SK-N-SH (cell line): ENCODE measurements around the gene JMJD6. TPM values are rescaled to one million over a fixed set of nuclear protein-coding genes. Genes with fewer than 3 reads are reported as not detected.

Source experiments
- CTCF ChIA-PET: fragments of 300-600, 350-600 bp; formaldehyde crosslinking; extraction: SDS; loops from one replicate; lab custom pipeline; 2021; lab: Yijun Ruan, JAX
- POLR2A ChIA-PET: fragments of 350-600 bp; sonication (Branson Sonifier 250); formaldehyde crosslinking; extraction: SDS; loops from one replicate; lab custom pipeline; 2020; ENCODE audit warnings: antibody characterized with exemption, inconsistent platforms; lab: Yijun Ruan, JAX
- DNase-seq: peaks from one replicate; pipeline ENCODE4 v3.0.0; 2012
- H2AFZ ChIP-seq: fragments of 200-600 bp; sonication (generic); 2 replicates; pipeline ENCODE4 v1.8.1; 2016; ENCODE audit warnings: antibody characterized with exemption, mild to moderate bottlenecking, low read depth
- H3F3A ChIP-seq: fragments of 200-600 bp; sonication (generic); replicated peaks from 2 replicates; pipeline ENCODE3; 2016; ENCODE audit warnings: antibody characterized with exemption, mild to moderate bottlenecking; ENCODE audit not compliant: insufficient read depth
- H3K27ac ChIP-seq, 2 experiments: fragments of 200-500 bp in 1 of 2; fragments of 200-600 bp in 1 of 2; sonication (Bioruptor generic) in 1 of 2; sonication (generic), shearing (Covaris generic) in 1 of 2; 2 replicates each; pipeline versions ENCODE4 v1.5.1 to v1.6.1; 2014 to 2016; ENCODE audit warnings: low read depth in 2 of 2, inconsistent platforms in 1 of 2, low read length in 1 of 2, mild to moderate bottlenecking in 1 of 2, mixed read lengths in 1 of 2
- H3K27me3 ChIP-seq: fragments of 200-600 bp; sonication (generic), shearing (Covaris generic); 2 replicates; pipeline ENCODE4 v1.6.1; 2016; ENCODE audit warnings: mixed run types; ENCODE audit not compliant: insufficient read depth
- H3K36me3 ChIP-seq, 2 experiments: fragments of 200-500 bp in 1 of 2; fragments of 200-600 bp in 1 of 2; sonication (Bioruptor generic) in 1 of 2; sonication (generic) in 1 of 2; replicated peaks in 1 of 2; 2 replicates each; pipeline versions ENCODE3 to v1.5.1; 2014 to 2016; ENCODE audit warnings: low read length in 1 of 2, mild to moderate bottlenecking in 1 of 2; ENCODE audit not compliant: insufficient read depth in 2 of 2, control insufficient read depth in 1 of 2
- H3K4me1 ChIP-seq, 2 experiments: fragments of 200-500 bp in 1 of 2; fragments of 200-600 bp in 1 of 2; sonication (Bioruptor generic) in 1 of 2; sonication (generic), shearing (Covaris generic) in 1 of 2; 2 replicates each; pipeline versions ENCODE4 v1.5.1 to v1.6.1; 2014 to 2016; ENCODE audit warnings: low read depth in 1 of 2, low read length in 1 of 2, mixed run types in 1 of 2; ENCODE audit not compliant: insufficient read depth in 2 of 2, control insufficient read depth in 1 of 2
- H3K4me2 ChIP-seq: fragments of 200-600 bp; sonication (generic), shearing (Covaris generic); 2 replicates; pipeline ENCODE4 v1.6.1; 2017; ENCODE audit warnings: mixed run types
- H3K4me3 ChIP-seq, 2 experiments: fragments of 200-500 bp in 1 of 2; fragments of 200-600 bp in 1 of 2; sonication (Bioruptor generic) in 1 of 2; sonication (generic), shearing (Covaris generic) in 1 of 2; 2 replicates each; pipeline versions ENCODE4 v1.5.1 to v1.8.1; 2014 to 2016; ENCODE audit warnings: low read depth in 2 of 2, inconsistent platforms in 1 of 2, low read length in 1 of 2, mild to moderate bottlenecking in 1 of 2, mixed read lengths in 1 of 2, moderate library complexity in 1 of 2
- H3K79me2 ChIP-seq: fragments of 200-600 bp; sonication (generic); 2 replicates; pipeline ENCODE4 v1.8.1; 2017; ENCODE audit warnings: mild to moderate bottlenecking; ENCODE audit not compliant: insufficient read depth
- H3K9ac ChIP-seq: fragments of 200-600 bp; sonication (generic); 2 replicates; pipeline ENCODE4 v1.6.1; 2017; ENCODE audit warnings: mixed run types
- H3K9me2 ChIP-seq: fragments of 200-600 bp; sonication (generic); 2 replicates; pipeline ENCODE4 v1.6.1; 2017; ENCODE audit warnings: mixed run types
- H3K9me3 ChIP-seq: fragments of 200-600 bp; sonication (generic); 2 replicates; pipeline ENCODE4 v1.6.1; 2017; ENCODE audit warnings: mixed run types, mild to moderate bottlenecking, moderate library complexity
- H4K20me1 ChIP-seq: fragments of 200-600 bp; sonication (generic); 2 replicates; pipeline ENCODE4 v1.6.1; 2017; ENCODE audit warnings: mild to moderate bottlenecking, mixed run types; ENCODE audit not compliant: insufficient read depth
- CHD2 ChIP-seq: fragments of 150-350 bp; IDR thresholded peaks from 2 replicates; pipeline ENCODE4 v1.6.1; 2018; ENCODE audit warnings: low read length; ENCODE audit not compliant: partially characterized antibody
- CTCF ChIP-seq: fragments of 200-600 bp; sonication (generic); IDR thresholded peaks from 2 replicates; pipeline ENCODE4 v1.6.1; 2017; ENCODE audit warnings: antibody characterized with exemption, mild to moderate bottlenecking, moderate library complexity
- EP300 ChIP-seq, 2 experiments: IDR thresholded peaks; 2 replicates each; pipeline versions ENCODE4 v1.4.0 to v1.6.1; 2012; ENCODE audit warnings: borderline replicate concordance in 1 of 2, low read depth in 1 of 2, low read length in 1 of 2
- FOXJ3 ChIP-seq: sonication (generic); formaldehyde crosslinking; IDR thresholded peaks from 2 replicates; pipeline ENCODE4 v1.5.1; 2020; ENCODE audit warnings: mild to moderate bottlenecking, missing genetic modification reagents
- GABPA ChIP-seq: IDR thresholded peaks from 2 replicates; pipeline ENCODE4 v1.4.0; 2012; ENCODE audit warnings: low read depth, mild to moderate bottlenecking
- IRF3 ChIP-seq: fragments of 150-350 bp; IDR thresholded peaks from 2 replicates; pipeline ENCODE4 v1.6.1; 2016; ENCODE audit warnings: mild to moderate bottlenecking, low read depth, low read length
- MAX ChIP-seq: IDR thresholded peaks from 2 replicates; pipeline ENCODE4 v1.4.0; 2012; ENCODE audit warnings: low read depth
- MEF2A ChIP-seq: IDR thresholded peaks from 2 replicates; pipeline ENCODE4 v1.4.0; 2012; ENCODE audit warnings: low read depth, borderline replicate concordance
- MXI1 ChIP-seq: IDR thresholded peaks from 2 replicates; pipeline ENCODE4 v1.6.1; 2012; ENCODE audit warnings: mild to moderate bottlenecking, low read depth, low read length, improper control_type of control experiment
- NFIC ChIP-seq: IDR thresholded peaks from 2 replicates; pipeline ENCODE4 v1.4.0; 2012; ENCODE audit warnings: borderline replicate concordance
- PBX3 ChIP-seq: IDR thresholded peaks from 2 replicates; pipeline ENCODE4; 2012
- REST ChIP-seq: IDR thresholded peaks from 2 replicates; pipeline ENCODE4 v1.6.1; 2012; ENCODE audit warnings: mild to moderate bottlenecking, low read depth, low read length, moderate library complexity
- SMC3 ChIP-seq: IDR thresholded peaks from 2 replicates; pipeline ENCODE4 v1.6.1; 2012; ENCODE audit warnings: low read depth, low read length, improper control_type of control experiment
- TAF1 ChIP-seq: IDR thresholded peaks from 2 replicates; pipeline ENCODE4 v1.6.1; 2012; ENCODE audit warnings: low read depth, mild to moderate bottlenecking, low read length, moderate library complexity, borderline replicate concordance
- TCF12 ChIP-seq: IDR thresholded peaks from 2 replicates; pipeline ENCODE4 v1.4.0; 2012
- USF1 ChIP-seq: IDR thresholded peaks from 2 replicates; pipeline ENCODE4 v1.4.0; 2012; ENCODE audit warnings: low read depth, borderline replicate concordance
- USF2 ChIP-seq: fragments of 150-350 bp; IDR thresholded peaks from 2 replicates; pipeline ENCODE4 v1.6.1; 2017; ENCODE audit warnings: antibody characterized with exemption, low read length, low read depth, borderline replicate concordance
- ZBTB33 ChIP-seq: IDR thresholded peaks from 2 replicates; pipeline ENCODE4 v1.4.0; 2012; ENCODE audit warnings: low read depth, borderline replicate concordance
- WGBS: methylation state at CpG from one replicate; pipeline ENCODE4 v1.1.6; 2017; ENCODE audit warnings: low lambda C conversion rate; 5-methylcytosine and 5-hydroxymethylcytosine counted together
- polyA plus RNA-seq, 3 experiments: library from polyadenylated mRNA; depleted of rRNA; stranded (reverse); fragments of >200 nt; gene quantifications; 2 replicates each; pipeline ENCODE4 v1.2.3, GENCODE V29; 2012

JMJD6 gene
- polyA plus RNA-seq, 1 of the 3 experiments (the other 2 are of a cell fraction): 23.3 TPM

GRCh38 chr17:76702076-76702475 is 24.3 kb downstream of the JMJD6 start:
- no peaks in the 10 kb centered on the region for H3K27me3 ChIP-seq
- ChIA-PET CTCF (interaction anchor here (1.0 to 8.3 kb wide), 8 partner anchors 9 to 364 kb away, joined by 3 to 50 read pairs (median 6); partner anchors contain the start of gene MXRA7), POLR2A (interaction anchor here (1.0 to 2.1 kb wide), 2 partner anchors 8 to 159 kb away, joined by 3 to 6 read pairs; no protein-coding TSS in a partner anchor)
- peak overlapping the region; percentile 83; the same call in 1 of the 2 replicates for H3K4me2 ChIP-seq
- H3K36me3 ChIP-seq: no peaks in the 10 kb centered on the region
- peaks cover 98% of the 10 kb centered on the region for H3K79me2 ChIP-seq
- H3K9me3 ChIP-seq: no peaks in the 10 kb centered on the region
- no peak overlapping the region for H2AFZ ChIP-seq
- peaks cover 26 to 40% of the 10 kb centered on the region in 2 experiments for H3K4me1 ChIP-seq
- H3F3A ChIP-seq: peaks cover 34% of the 10 kb centered on the region
- H4K20me1 ChIP-seq: peaks cover 58% of the 10 kb centered on the region
- H3K4me3 ChIP-seq: no peak overlapping the region
- H3K9ac ChIP-seq: no peak overlapping the region
- no peaks in the 10 kb centered on the region for H3K9me2 ChIP-seq
- TF ChIP-seq EP300 (IDR thresholded peaks at IDR 0.05; ENCODE audit: borderline replicate concordance in 1 of 2, low read depth in 1 of 2, low read length in 1 of 2) (no peak), GABPA (no peak), ZBTB33 (no peak), PBX3 (no peak), MAX (no peak), FOXJ3 (CRISPR knock-in tag) (no peak), REST (no peak), USF2 (no peak), MEF2A (no peak), SMC3 (no peak), CTCF (no peak), CHD2 (no peak), MXI1 (no peak), TAF1 (no peak), USF1 (no peak), IRF3 (no peak), TCF12 (no peak), NFIC (no peak)
- WGBS: 49% methylated on average over 2 of the region's 2 CpGs
- no peak for DNase-seq
- H3K27ac ChIP-seq: peak overlapping the region; percentile 78 to 84; a peak in 3 of 4 replicates
